ENCODE data around the gene SRP54.
A peak's percentile ranks its signal among the peaks of the same experiment; 100 is the strongest.
"Not testable (repeated sequence)": the region's sequence is repeated elsewhere in the genome, so short reads cannot be mapped to it uniquely, and the experiment has no call there.

The SRP54 gene

DNA sequence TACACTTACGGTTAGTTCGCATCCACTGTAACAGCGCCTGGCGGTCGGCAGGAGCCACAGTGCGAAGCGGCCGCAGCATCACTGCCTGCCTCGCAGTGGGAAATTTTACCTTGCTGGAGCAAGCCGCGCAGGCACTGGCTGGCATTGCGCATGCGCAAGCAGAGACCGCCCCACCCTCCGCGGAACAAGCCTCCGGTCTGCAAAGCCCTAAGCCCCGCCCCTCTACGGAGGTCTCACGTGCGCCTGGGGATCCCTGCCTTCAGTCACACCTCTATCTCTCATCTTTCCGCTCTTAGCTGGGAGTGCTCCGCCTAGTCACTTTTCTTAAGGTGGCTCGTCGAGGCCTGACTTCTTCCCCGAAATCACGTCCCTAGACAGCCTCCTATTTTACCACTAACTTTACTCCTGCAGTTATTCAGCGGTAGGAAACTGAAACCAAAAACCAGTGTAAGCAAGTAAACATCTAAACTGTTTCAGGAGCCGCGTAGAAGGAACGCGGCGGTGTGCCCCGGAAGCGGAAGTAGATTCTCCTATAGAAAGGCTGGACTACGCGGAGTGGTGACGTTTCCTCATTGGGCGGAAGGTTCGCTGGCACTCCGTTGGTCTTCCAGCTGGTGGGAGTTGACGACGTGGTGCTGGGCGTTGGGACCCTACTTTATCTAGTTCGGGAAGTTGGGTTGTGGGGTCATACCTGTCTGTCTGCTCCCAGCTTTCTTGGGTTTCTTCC, at the start of gene SRP54:
SRP54 (plus strand) TSS at position 572 of the 727 bp plus-strand sequence. CDS start 13,718 bp downstream, outside the sequence.
- peak; percentile 71 to 98 (median 93) for DNase-seq

DNA sequence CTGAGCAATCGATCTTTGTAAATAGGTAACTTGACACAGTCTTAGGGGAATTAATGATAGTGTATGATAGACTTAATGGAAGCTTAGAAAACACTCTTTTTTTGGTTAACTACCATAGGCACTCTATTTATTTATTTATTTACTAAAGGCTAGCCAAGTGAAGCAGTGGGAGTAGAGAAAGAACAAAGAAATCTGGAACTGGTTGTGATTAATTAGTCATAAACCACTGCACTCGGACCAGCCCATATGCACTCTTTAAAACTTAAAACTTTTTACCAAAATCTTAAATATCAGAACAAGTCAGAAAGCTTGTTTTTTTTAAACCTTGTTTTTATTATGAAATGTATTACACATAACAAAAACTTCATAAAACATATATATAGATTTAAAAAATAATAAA, 49.5 kb upstream of the SRP54 start:
- no peak for DNase-seq

DNA sequence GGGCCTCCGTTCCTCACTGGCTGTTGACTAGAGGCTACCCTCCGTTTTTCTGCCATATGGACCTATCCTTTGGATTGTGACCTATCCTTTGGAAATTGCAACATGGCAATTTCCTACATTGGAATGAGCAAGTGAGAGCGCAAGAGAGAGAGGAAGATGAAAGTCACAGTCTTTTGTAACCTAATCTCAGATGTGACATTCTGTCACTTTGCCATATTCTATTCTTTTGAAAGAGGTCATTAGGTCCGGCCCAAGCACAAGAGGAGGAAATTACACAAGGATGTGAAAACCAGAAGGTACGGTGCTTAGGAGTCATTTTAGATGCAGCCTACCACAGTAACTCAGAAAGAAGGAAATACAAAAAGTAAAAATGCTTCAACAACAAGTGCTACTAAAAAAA, 47.3 kb upstream of the SRP54 start:
- no peak for DNase-seq

DNA sequence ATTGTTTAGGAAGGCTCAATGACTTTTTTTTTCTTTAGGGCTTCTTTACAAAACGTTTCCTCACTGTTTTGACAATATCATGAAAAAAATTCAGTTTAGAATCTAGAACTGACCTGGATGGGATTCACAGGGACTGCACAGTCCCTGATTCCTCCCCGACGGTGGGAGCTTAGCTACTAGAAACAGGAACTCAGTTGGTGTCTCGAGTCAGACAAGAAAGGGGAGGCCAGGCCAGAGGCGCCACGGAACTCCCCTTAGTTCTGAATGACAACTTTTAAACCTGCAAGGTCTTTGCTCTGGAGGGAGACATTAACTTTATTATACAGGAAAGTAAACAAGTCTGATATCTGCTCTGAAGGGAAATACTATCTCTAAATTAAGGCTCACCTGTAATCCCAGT, 45.4 kb upstream of the SRP54 start:
- DNase-seq, result no peak

DNA sequence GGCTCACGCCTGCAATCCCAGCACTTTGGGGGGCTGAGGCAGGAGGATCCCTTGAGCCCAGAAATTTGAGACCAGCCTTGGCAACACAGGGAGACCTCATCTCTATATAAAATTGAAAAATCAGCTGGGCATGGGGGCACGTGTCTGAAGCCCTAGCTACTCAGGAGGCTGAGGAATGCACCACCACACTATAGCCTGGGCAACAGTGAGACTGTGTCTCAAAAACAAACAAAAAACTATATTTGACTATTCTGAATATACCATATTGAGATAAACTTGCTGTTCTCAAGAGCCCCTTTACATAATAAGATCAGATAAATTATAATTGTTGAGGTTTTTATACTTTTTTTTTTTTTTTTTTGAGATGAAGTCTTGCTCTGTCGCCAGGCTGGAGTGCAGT, 44.9 kb upstream of the SRP54 start:
- DNase-seq, result no peak

DNA sequence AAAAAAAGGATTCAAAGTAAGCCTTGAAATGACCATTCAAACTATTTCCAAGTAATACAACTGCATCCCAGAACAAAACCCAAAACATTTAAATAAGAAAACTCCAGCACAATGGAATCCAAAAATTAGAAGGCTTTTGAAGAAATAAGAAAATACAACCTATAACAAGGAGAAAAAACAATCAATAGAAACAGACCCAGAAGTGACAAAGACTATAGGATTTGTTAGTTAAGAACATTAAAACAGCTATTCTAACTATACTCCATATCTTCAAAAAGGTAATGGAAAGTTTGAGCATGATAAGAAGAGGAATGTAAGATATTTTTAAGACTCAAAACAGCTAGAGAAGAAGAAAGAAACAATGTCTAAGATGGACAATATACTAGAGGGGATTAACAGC, 39.3 kb upstream of the SRP54 start:
- no peak for DNase-seq

DNA sequence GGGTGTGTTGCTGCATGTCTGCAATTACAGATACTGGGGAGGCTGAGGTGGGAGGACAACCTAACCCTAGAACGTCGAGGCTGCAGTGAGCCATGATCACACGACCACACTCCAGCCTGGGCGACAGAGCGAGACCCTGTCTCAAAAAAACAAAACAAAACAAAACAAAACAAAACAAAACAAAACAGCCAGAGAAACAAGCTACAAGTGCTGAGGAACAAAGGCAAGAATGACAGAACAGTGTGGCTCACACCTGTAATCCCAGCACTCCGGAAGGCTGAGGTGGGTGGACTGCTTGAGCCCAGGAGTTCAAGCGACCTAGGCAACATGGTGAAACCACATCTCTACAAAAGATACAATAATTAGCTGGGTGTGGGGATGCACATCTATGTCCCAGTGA, 38.0 kb upstream of the SRP54 start:
- no peak for DNase-seq

DNA sequence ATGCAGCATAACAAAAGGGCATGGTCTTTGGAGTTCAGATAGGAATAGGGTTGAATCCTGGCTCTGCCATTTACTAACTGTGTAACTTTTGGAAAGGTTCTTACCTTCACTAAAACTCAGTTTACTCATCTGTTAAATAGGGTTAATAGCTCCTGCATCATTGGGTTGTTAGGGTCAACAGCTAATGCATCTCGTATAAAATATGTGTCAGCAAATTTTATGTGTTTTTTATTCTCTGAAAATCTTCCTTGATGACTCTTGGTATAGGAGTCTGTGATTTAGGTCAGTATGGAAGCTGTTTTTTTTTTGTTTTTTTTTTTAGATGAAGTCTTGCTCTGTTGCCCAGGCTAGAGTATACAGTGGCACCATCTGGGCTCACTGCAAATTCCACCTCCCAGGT, 36.1 kb upstream of the SRP54 start:
- DNase-seq, result no peak

DNA sequence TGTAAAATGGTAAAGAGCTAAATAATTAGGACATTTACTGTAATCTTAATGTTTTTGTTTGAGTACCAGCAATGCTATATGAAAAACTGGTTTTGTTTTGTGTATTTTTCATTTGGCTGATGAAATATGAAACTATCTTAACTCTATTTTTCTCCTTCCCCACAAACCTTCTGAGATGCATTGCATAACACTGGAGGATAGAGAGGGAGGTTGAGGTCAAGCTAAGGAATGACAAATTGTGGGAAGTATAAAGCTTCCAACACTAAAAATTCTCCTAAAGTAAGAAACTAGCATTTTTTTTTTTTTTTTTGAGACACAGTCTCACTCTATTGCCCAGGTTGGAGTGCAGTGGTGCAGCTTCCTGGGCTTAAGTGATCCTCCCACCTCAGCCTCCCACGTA, 31.5 kb upstream of the SRP54 start:
- no peak for DNase-seq

DNA sequence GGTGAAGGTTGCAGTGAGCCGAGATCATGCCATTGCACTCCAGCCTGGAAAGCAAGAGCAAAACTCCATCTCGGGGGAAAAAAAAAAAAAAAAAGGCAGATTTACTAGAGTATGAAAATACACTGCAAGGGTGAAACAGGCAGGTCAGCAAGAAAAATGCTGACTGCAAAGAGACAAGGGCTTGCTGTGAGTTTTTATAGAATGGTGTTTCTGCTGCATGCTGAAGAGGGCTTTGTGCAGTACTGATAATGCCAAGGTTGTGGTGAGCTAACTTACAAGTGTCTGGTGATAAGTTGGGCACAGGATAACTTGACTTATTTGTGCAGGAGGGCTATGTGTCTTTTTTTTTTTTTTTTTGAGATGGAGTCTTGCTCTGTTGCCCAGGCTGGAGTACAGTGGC, 25.9 kb upstream of the SRP54 start:
- no peak for DNase-seq

DNA sequence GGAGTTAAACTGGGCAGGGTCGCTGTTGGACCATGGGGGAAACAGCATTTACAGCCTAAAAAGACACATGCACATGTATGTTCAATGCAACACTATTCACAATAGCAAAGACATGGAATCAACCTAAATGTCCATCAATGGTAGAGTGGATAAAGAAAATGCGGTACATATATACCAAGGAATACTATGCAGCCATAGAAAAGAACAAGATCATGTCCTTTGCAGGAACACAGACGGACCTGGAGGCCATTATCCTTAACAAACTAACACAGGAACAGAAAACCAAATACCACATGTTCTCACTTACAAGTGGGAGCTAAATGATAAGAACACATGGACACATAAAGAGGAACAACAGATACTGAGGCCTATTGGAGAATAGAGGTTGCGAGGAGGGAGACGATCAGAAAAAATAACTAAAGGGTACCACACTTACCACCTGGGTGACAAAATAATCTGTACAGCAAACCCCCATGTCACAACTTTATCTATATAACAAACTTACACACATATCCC, 25.0 kb upstream of the SRP54 start:
- no peak for DNase-seq

DNA sequence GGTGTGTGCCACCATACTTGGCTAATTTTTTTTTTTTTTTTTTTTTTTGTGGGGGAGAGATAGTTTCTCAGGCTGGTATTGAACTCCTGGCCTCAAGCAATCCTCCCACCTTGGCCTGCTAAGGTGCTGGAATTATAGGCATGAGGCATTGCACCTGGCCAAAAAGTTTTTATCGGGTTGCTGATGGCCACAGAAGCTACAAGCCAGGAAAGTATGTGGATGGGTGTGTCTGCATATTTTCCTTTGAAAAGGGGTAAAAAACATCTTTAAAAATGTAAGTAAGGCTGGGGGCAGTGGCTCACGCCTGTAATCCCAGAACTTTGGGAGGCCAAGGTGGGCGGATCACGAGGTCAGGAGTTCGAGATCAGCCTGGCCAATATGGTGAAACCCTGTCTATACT, 20.7 kb upstream of the SRP54 start:
- not testable (repeated sequence) for DNase-seq

DNA sequence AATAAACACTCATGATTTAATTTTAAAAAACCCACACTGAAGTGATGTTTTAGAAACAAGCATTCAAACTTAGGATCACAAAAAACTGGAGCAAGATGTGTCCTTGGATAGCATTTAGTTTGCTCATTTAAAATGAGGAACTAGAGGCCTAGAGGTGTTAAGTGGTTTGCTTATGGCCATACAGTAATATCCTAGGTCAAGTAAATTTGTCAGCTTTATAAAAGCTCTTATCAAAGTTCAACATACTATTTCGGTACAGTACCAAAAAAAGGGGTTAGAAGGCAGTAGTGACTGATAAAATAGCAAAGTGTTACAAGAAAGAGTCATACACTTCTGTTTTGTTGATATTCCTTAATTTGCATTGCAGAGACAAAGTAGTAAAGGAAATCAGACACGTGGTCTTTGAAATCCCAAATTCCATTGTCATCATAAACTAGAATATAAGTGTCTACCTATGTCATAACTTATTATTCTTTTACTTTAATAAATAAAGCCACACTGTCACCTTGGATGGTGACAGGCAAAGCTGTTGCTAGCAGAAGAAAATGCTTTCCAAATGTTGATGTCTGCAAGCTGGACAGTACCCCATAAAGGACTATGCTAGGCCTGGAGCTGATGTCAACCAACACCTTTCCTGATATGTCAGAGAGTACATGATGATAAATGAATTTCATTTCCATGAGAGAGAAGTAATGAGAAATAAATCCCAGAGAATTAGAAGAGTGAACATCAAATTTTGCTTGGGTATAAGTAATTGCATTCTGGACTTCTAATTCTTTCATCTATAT, 17.6 kb upstream of the SRP54 start:
- no peak for DNase-seq

DNA sequence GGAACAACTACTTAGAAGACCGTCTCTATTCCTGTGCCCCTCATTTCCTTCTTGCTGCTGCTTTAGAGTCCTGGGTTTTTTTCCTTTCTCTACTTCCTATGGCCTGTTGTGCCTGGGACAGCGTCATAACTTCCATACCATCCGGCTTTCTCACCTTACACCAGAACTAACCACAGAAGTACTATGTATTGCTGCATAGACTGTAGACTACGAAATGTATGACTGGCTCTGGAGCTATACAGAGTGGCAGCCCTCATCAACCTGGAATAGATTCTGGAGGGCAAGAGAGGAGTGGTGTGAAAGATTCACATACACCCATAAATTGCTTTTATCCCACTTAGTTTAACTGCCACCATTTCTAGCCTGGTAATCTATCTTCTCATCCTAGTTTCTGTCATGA, 16.9 kb upstream of the SRP54 start:
- DNase-seq, result no peak

DNA sequence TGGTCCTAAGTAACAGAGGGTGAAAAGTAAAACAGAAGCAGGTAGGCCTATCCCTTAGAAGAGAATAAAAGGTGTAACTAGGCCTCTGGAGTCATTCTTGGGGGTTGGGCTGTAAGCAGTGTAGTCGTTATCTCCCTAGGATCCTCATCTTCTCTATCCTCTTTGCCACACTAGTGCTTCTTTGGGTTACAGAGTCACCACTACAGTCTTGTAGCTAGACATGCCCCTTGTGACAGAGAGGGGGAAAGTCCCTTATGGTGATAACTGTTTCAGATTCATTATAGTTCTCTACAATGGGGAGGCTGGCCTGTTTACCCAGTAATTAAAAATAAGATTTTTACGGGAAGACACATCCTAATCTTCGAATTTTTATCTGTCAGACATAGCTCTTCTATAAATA, 16.4 kb upstream of the SRP54 start:
- DNase-seq, result no peak

DNA sequence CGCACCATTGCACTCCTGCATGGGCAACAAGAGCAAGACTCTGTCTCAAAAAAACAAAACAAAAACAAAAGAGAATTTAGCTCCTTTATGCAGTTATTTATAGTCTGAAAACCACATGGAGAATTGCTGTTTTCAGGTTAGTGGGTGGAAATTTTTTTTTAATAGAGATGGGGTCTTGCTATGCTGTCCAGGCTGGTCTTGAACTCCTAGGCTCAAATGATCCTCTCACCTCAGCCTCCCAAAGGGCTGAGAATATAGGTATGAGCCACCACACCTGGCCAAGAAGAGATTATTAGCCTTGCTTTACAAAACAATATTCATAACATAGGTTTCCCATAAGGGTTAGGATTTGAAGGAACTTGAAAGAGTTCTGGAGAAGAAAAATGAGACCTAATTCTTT, 12.1 kb upstream of the SRP54 start:
- no peak for DNase-seq

DNA sequence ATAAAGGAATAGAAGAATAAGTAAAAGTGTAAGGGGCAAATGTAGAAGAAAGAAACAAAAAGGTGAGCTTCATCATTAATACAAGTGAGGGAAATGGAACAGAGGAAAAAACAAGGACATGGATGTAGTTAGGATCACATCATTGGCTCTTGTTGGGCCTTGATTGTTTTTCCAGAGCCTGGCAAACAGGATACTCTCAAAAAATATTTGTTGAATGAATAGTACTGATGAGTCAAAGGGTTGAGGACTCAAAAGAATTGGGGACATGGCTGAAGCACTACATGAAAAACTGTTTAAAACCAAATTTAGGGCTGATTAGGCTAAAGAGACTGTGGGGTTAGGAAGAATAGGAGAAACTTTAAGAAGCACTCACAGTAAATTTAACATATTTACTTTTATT, 11.4 kb upstream of the SRP54 start:
- DNase-seq, result no peak

DNA sequence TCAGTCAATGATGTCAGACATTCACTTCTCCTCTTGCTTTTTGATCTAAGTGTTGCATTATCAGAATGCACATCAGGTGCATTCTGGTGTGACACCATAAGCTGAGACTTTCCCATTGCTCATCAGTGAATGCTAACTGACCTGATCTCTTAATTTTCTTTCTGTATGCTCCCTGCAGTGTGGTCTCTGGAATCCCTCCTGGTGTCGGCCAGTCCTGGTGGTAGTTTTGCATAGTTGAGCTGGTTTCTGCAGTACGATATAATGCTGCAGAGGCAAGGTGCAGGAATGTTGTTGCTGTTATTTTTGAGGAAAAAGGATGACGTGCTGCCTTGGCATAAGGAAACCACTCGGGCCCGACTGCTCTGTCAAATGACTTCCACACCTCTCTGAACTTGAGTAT, 11.0 kb upstream of the SRP54 start:
- no peak for DNase-seq

DNA sequence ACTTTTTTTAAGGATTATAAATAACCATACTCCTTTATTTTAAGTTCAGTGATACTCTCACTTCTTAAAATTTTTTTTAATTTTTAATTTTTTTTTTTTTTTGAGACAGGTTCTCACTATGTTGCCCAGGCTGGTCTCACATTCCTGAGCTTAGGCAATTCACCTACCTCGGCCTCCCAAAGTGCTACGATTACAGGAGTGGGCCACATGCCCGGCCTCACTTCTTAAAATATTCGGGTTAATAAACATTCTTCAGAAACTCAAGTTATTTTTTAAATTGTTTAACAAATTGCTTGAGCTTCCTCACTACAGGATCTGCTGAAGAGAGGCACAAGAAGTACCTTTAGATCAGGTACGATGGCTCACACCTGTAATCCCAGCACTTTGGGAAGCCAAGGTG, 4.3 kb upstream of the SRP54 start:
- no peak for DNase-seq

DNA sequence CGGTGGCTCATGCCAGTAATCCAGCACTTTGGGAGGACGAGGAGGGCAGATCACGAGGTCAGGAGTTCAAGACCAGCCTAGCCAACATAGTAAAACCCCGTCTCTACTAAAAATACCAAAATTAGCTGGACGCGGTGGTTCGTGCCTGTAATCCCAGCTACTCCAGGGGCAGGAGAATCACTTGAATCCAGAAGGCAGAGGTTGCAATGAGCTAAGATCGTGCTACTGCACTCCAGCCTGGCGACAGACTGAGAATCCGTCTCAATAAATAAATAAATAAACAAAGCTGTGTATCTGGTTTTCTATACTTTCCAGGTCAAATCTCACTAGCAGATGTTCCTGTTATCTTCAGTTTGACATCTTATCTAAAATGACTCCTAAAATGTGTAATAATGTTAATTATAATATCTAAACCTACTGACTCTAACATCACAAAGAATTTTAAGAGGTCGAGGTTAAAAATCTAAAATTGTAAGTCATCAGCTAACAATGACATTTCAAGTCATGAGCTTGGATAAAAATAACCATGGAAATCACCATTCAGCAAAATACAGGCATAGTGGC, 2.4 kb upstream of the SRP54 start:
- DNase-seq, result no peak

DNA sequence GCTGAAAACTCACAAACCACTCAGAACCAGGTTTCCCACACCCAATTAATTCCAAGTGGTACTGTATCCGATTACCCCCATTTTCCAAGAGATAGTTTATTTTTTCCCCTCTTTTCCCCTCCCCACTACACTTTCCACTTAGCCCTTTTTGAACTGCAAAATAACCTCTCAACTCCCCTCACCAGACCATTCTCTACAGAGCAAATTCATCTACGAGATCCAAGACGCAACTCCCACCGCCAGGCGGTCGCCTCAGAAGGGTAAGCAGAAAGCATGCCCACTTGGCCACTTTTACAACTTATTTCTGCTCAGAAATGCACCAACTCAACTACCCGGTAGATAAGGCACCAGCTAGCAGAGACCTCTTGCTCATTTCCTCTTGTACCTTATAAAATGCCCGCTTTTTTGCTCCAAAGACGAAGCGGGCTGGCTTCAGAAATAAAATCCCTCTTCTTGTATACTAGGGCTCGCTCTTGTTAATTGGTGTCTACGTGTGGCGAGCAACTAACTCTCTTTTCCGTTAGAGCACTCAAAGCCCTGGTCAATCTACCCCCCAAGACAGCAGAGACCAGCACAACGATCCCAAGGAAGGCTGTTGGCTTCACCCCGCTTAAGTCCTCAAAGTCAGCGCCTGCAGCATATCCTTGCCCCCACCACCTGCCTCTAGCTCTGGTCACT, 910 bp upstream of the SRP54 start:
- DNase-seq, result peak in 16 of 51 donors; percentile 7 to 57 (median 30)

DNA sequence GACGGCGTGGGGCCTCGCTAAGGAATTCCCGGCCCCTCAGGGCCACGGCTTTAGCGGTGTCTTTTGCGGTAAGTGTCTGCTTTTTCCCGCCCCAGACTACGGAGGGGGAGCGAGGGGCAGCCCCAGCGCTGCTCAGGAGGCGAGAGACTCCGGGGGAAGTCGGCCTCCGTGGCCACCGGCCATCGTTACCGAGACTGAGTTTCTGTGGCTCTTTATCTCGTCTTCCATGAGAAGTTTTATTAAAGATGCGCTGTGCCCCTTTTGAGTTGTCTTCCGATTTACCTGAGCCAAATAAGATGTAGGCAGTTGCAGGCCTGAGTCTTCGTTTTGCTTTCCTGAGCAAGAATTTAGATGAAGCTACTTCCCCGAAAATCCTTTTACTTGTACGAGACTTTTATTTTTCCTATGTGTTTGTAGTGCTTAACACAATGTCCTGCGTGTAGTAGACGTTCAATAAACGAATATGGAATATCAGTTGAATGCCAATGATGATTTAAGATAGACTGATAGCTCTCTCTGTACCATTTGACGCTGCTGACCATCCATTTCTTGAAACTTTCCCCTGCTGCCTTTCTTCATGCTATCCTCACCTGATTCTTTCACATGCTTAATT, 462 bp downstream of the SRP54 start:
- peak in 1 of 51 donors; percentile 44 for DNase-seq
